ENCODE data around the gene GRXCR2.

Gene GRXCR2

GRCh38 chr5:145918397-145918796, 45.6 kb upstream of the GRXCR2 start:
- ATAC-seq: no peak
- TF ChIP-seq ZC3H10 (CRISPR knock-in tag; IDR thresholded peaks at IDR 0.05) (no peak), RARB (CRISPR knock-in tag; IDR thresholded peaks at IDR 0.05) (no peak), ISL1 (CRISPR knock-in tag; IDR thresholded peaks at IDR 0.05) (no peak), SNAI2 (CRISPR knock-in tag; IDR thresholded peaks at IDR 0.05) (no peak), PPARA (CRISPR knock-in tag; IDR thresholded peaks at IDR 0.05; ENCODE audit: borderline replicate concordance) (no peak), ARNTL (CRISPR knock-in tag; IDR thresholded peaks at IDR 0.05; ENCODE audit: borderline replicate concordance, low read depth) (no peak), ESRRG (CRISPR knock-in tag; IDR thresholded peaks at IDR 0.05) (no peak), ZFP30 (CRISPR knock-in tag; IDR thresholded peaks at IDR 0.05) (no peak), TSHZ2 (CRISPR knock-in tag; IDR thresholded peaks at IDR 0.05) (no peak)

GRCh38 chr5:145917288-145917687, 44.5 kb upstream of the GRXCR2 start:
- no peak for TF ChIP-seq CSDC2 (CRISPR knock-in tag; IDR thresholded peaks at IDR 0.05)
- TF ChIP-seq ZFP30 (CRISPR knock-in tag; IDR thresholded peaks at IDR 0.05): no peak
- TF ChIP-seq ESRRG (CRISPR knock-in tag; IDR thresholded peaks at IDR 0.05): no peak
- TF ChIP-seq CSRNP3 (CRISPR knock-in tag; IDR thresholded peaks at IDR 0.05): no peak
- TF ChIP-seq BACH2 (CRISPR knock-in tag; IDR thresholded peaks at IDR 0.05; ENCODE audit: borderline replicate concordance): no peak
- TF ChIP-seq POU6F1 (CRISPR knock-in tag; IDR thresholded peaks at IDR 0.05; ENCODE audit: borderline replicate concordance, low read depth): no peak
- TF ChIP-seq SNAI2 (CRISPR knock-in tag; IDR thresholded peaks at IDR 0.05): no peak
- TF ChIP-seq ZFP3 (CRISPR knock-in tag; IDR thresholded peaks at IDR 0.05): no peak
- TF ChIP-seq ZNF70 (CRISPR knock-in tag; IDR thresholded peaks at IDR 0.05): no peak
- TF ChIP-seq OSR1 (CRISPR knock-in tag; IDR thresholded peaks at IDR 0.05): no peak
- TF ChIP-seq TCF4 (CRISPR knock-in tag; IDR thresholded peaks at IDR 0.05; ENCODE audit: borderline replicate concordance): no peak
- TF ChIP-seq CREB5 (CRISPR knock-in tag; IDR thresholded peaks at IDR 0.05; ENCODE audit: low read depth): no peak
- TF ChIP-seq ZC3H10 (CRISPR knock-in tag; IDR thresholded peaks at IDR 0.05): no peak
- ATAC-seq: no peak

- ATAC-seq: no peak
- TF ChIP-seq ZNF70 (CRISPR knock-in tag; IDR thresholded peaks at IDR 0.05): no peak
- TF ChIP-seq GLIS3 (CRISPR knock-in tag; IDR thresholded peaks at IDR 0.05): no peak
- TF ChIP-seq PPARA (CRISPR knock-in tag; IDR thresholded peaks at IDR 0.05; ENCODE audit: borderline replicate concordance): no peak
- TF ChIP-seq BACH2 (CRISPR knock-in tag; IDR thresholded peaks at IDR 0.05; ENCODE audit: borderline replicate concordance): no peak
- TF ChIP-seq TOX (CRISPR knock-in tag; IDR thresholded peaks at IDR 0.05; ENCODE audit: borderline replicate concordance): no peak
- TF ChIP-seq ZFP30 (CRISPR knock-in tag; IDR thresholded peaks at IDR 0.05): no peak
Observed at GRCh38 chr5:145915970-145916638, 43.3 kb upstream of the GRXCR2 start.

GRCh38 chr5:145913701-145914100, 40.9 kb upstream of the GRXCR2 start:
- TF ChIP-seq CSDC2 (CRISPR knock-in tag; IDR thresholded peaks at IDR 0.05) (no peak), GLIS3 (CRISPR knock-in tag; IDR thresholded peaks at IDR 0.05) (no peak), CREB5 (CRISPR knock-in tag; IDR thresholded peaks at IDR 0.05; ENCODE audit: low read depth) (no peak), SNAI2 (CRISPR knock-in tag; IDR thresholded peaks at IDR 0.05) (no peak), RARB (CRISPR knock-in tag; IDR thresholded peaks at IDR 0.05) (no peak), ARNTL (CRISPR knock-in tag; IDR thresholded peaks at IDR 0.05; ENCODE audit: borderline replicate concordance, low read depth) (no peak), POU6F1 (CRISPR knock-in tag; IDR thresholded peaks at IDR 0.05; ENCODE audit: borderline replicate concordance, low read depth) (no peak), BACH2 (CRISPR knock-in tag; IDR thresholded peaks at IDR 0.05; ENCODE audit: borderline replicate concordance) (no peak), CSRNP3 (CRISPR knock-in tag; IDR thresholded peaks at IDR 0.05) (no peak)
- ATAC-seq: no peak

All from SK-N-SH treated with all-trans-retinoic acid at 6 μM for 48 hours (cell line).